Testis (tissue), 3 donors: Measurements from ENCODE around the gene ITPKB. TPM values are rescaled to one million over a fixed set of nuclear protein-coding genes. Genes with fewer than 3 reads are reported as not detected.

ENCODE experiments used
- DNase-seq: peaks from one replicate; pipeline ENCODE4 v3.0.0-alpha.2; 2019
- H3K27ac ChIP-seq, 2 donors: fragments of 200-600 bp; sonication (generic); one replicate each; pipeline ENCODE4 v1.5.1; 2019
- H3K27me3 ChIP-seq: fragments of 200-600 bp; sonication (generic); one replicate; pipeline ENCODE4 v1.5.1; 2019
- H3K36me3 ChIP-seq: fragments of 200-600 bp; sonication (generic); one replicate; pipeline ENCODE4 v1.5.1; 2017; ENCODE audit warnings: low read depth; ENCODE audit errors: missing control alignments
- H3K4me1 ChIP-seq: fragments of 200-600 bp; sonication (generic); one replicate; pipeline ENCODE4 v1.5.1; 2019
- H3K4me3 ChIP-seq, 2 donors: fragments of 200-600 bp; sonication (generic); one replicate each; pipeline ENCODE4 v1.5.1; 2017 to 2019
- H3K9me3 ChIP-seq: fragments of 200-600 bp; sonication (generic); one replicate; pipeline ENCODE4 v1.5.1; 2017
- CTCF ChIP-seq, 3 experiments: fragments of 450-650 bp in 2 of 3; fragments of 200-600 bp in 1 of 3; sonication (generic) in 1 of 3; IDR thresholded peaks; one replicate each; pipeline ENCODE4 v1.5.1; 2016 to 2019; ENCODE audit warnings: antibody characterized with exemption in 3 of 3, mild to moderate bottlenecking in 2 of 3, moderate library complexity in 1 of 3
- POLR2A ChIP-seq: fragments of 450-650 bp; IDR thresholded peaks from one replicate; pipeline ENCODE4 v1.6.1; 2017; ENCODE audit warnings: antibody characterized with exemption, mild to moderate bottlenecking, moderate library complexity
- WGBS, 2 donors: methylation state at CpG; one replicate each; pipeline ENCODE4 v1.1.5; 2018; 5-methylcytosine and 5-hydroxymethylcytosine counted together
- intact Hi-C: fragments of 100-400 bp; cut with DNase I; formaldehyde crosslinking; loops from one replicate; pipeline ENCODE4 v1.15.1; 2023; ENCODE audit warnings: low total_unique reads
- polyA plus RNA-seq: library from polyadenylated mRNA; stranded (reverse); fragments of 350-450 nt; fragmentation: Illumina TruSeq; extraction: RNeasy Lipid Tissue Mini Kit (QIAGEN cat#74804); gene quantifications from one replicate; pipeline ENCODE4 v1.2.3, GENCODE V29; 2014; ENCODE audit warnings: low read depth, low replicate concordance; ENCODE audit not compliant: insufficient read depth
- total RNA-seq, 2 donors: library from RNA; depleted of rRNA; stranded (reverse); fragments of >200 nt; gene quantifications; one replicate each; pipeline ENCODE4 v1.2.3, GENCODE V29; 2016

ITPKB gene
- total and polyA plus RNA-seq, 3 donors from 2014 or later, result 11.4 to 18.0 (median 13.5) TPM

- no peak for DNase-seq
- Histone ChIP-seq H3K27ac (no peak overlapping the region), H3K27me3 (no peaks in the 10 kb centered on the region), H3K9me3 (no peaks in the 10 kb centered on the region), H3K36me3 (no peaks in the 10 kb centered on the region), H3K4me3 (no peak overlapping the region), H3K4me1 (peaks cover 39% of the 10 kb centered on the region)
- intact Hi-C loops, result no loop called here
- WGBS, 2 donors, result 79 to 82% methylated on average over 4 of the region's 4 CpGs
- TF ChIP-seq CTCF (IDR thresholded peaks at IDR 0.05), result no peak
- TF ChIP-seq POLR2A, result no peak
Observed at GRCh38 chr1:226706684-226707083, 32.4 kb downstream of the ITPKB start.

GRCh38 chr1:226704169-226704937, 34.7 kb downstream of the ITPKB start:
- intact Hi-C loops, result no loop called here
- H3K27ac ChIP-seq, result peak overlapping the region; percentile 94 to 97
- DNase-seq, result no peak
- H3K27me3 ChIP-seq, result no peaks in the 10 kb centered on the region
- H3K4me1 ChIP-seq, result peaks cover 31% of the 10 kb centered on the region
- H3K9me3 ChIP-seq, result no peaks in the 10 kb centered on the region
- H3K4me3 ChIP-seq, result peak overlapping the region; percentile 72 to 83
- no peak for TF ChIP-seq POLR2A
- no peak for TF ChIP-seq CTCF (IDR thresholded peaks at IDR 0.05)
- H3K36me3 ChIP-seq, result no peaks in the 10 kb centered on the region
- WGBS, 2 donors, result 45 to 57% methylated on average over 10 of the region's 10 CpGs

GRCh38 chr1:226702957-226703831, 35.9 kb downstream of the ITPKB start:
- peak overlapping the region; percentile 94 to 97 for H3K27ac ChIP-seq
- H3K9me3 ChIP-seq, result no peaks in the 10 kb centered on the region
- intact Hi-C loops, result no loop called here
- 0% methylated on average over 18 to 49 of the region's 62 CpGs for WGBS, 2 donors
- H3K27me3 ChIP-seq, result no peaks in the 10 kb centered on the region
- H3K36me3 ChIP-seq, result no peaks in the 10 kb centered on the region
- TF ChIP-seq POLR2A (peak; percentile 23), CTCF (IDR thresholded peaks at IDR 0.05) (peak in 1 of 3 experiments; percentile 20)
- peak; percentile 75 for DNase-seq
- peak overlapping the region; percentile 72 to 83 for H3K4me3 ChIP-seq
- peaks cover 24% of the 10 kb centered on the region for H3K4me1 ChIP-seq

- 35 to 52% methylated on average over 12 of the region's 12 CpGs for whole genome bisulfite sequencing, 2 donors
- intact Hi-C loops, result no loop called here
- H3K9me3 ChIP-seq, result no peaks in the 10 kb centered on the region
Observed at GRCh38 chr1:226702318-226702956, 36.6 kb downstream of the ITPKB start.

More at GRCh38 chr1:226702318-226702956, 36.6 kb downstream of the ITPKB start:
- TF ChIP-seq POLR2A, result no peak
- TF ChIP-seq CTCF (IDR thresholded peaks at IDR 0.05), result no peak
- DNase-seq, result no peak
- peaks cover 24% of the 10 kb centered on the region for H3K4me1 ChIP-seq
- H3K36me3 ChIP-seq, result no peaks in the 10 kb centered on the region
- H3K27me3 ChIP-seq, result no peaks in the 10 kb centered on the region
- peak overlapping the region; percentile 94 to 97 for H3K27ac ChIP-seq
- peak overlapping the region; percentile 72 to 83 for H3K4me3 ChIP-seq
